Neuron (in vitro differentiated cells): ENCODE measurements around the gene C1QA.

Experiments
- H2AFZ ChIP-seq: one replicate; pipeline ENCODE4 v1.6.1; 2013; ENCODE audit warnings: low read depth, mild to moderate bottlenecking, inconsistent platforms, low read length, moderate library complexity
- H3K27me3 ChIP-seq: one replicate; pipeline ENCODE4 v1.6.1; 2013; ENCODE audit warnings: low read length; ENCODE audit not compliant: insufficient read depth
- H3K36me3 ChIP-seq: one replicate; pipeline ENCODE4 v1.6.1; 2013; ENCODE audit warnings: low read length; ENCODE audit not compliant: insufficient read depth
- H3K4me1 ChIP-seq: one replicate; pipeline ENCODE4 v1.6.1; 2013; ENCODE audit warnings: low read length; ENCODE audit not compliant: insufficient read depth
- H3K4me3 ChIP-seq: 2 replicates; pipeline ENCODE4 v1.5.1; 2013; ENCODE audit warnings: mild to moderate bottlenecking, low read length, moderate library complexity
- H3K9me3 ChIP-seq: one replicate; pipeline ENCODE4 v1.6.1; 2013; ENCODE audit warnings: low read length

The C1QA gene

GRCh38 chr1:22618056-22618455, 18.4 kb upstream of the C1QA start:
- peaks cover 33% of the 10 kb centered on the region for H3K27me3 ChIP-seq
- no peaks in the 10 kb centered on the region for H3K9me3 ChIP-seq
- H3K36me3 ChIP-seq = no peaks in the 10 kb centered on the region
- H3K4me3 ChIP-seq = no peak overlapping the region
- H2AFZ ChIP-seq = no peak overlapping the region
- H3K4me1 ChIP-seq = no peaks in the 10 kb centered on the region

GRCh38 chr1:22619252-22619651, 17.2 kb upstream of the C1QA start:
- peaks cover 30% of the 10 kb centered on the region for H3K27me3 ChIP-seq
- no peak overlapping the region for H3K4me3 ChIP-seq
- no peaks in the 10 kb centered on the region for H3K9me3 ChIP-seq

GRCh38 chr1:22619798-22620197, 16.6 kb upstream of the C1QA start:
- no peaks in the 10 kb centered on the region for H3K9me3 ChIP-seq
- no peak overlapping the region for H2AFZ ChIP-seq
- H3K36me3 ChIP-seq = no peaks in the 10 kb centered on the region
- H3K4me1 ChIP-seq = no peaks in the 10 kb centered on the region
- peaks cover 30% of the 10 kb centered on the region for H3K27me3 ChIP-seq
- no peak overlapping the region for H3K4me3 ChIP-seq

More at GRCh38 chr1:22619252-22619651, 17.2 kb upstream of the C1QA start:
- H2AFZ ChIP-seq = no peak overlapping the region
- no peaks in the 10 kb centered on the region for H3K4me1 ChIP-seq
- H3K36me3 ChIP-seq = no peaks in the 10 kb centered on the region

GRCh38 chr1:22621761-22622160, 14.7 kb upstream of the C1QA start:
- no peaks in the 10 kb centered on the region for H3K36me3 ChIP-seq
- H3K4me3 ChIP-seq = no peak overlapping the region
- H3K27me3 ChIP-seq = peaks cover 22% of the 10 kb centered on the region
- no peak overlapping the region for H2AFZ ChIP-seq
- no peaks in the 10 kb centered on the region for H3K9me3 ChIP-seq
- H3K4me1 ChIP-seq = peaks cover 4% of the 10 kb centered on the region

- peaks cover 16% of the 10 kb centered on the region for H3K4me1 ChIP-seq
- no peaks in the 10 kb centered on the region for H3K36me3 ChIP-seq
- no peaks in the 10 kb centered on the region for H3K9me3 ChIP-seq
- H3K27me3 ChIP-seq = peaks cover 14% of the 10 kb centered on the region
- H2AFZ ChIP-seq = no peak overlapping the region
- H3K4me3 ChIP-seq = no peak overlapping the region
These were observed 11.0 kb upstream of the C1QA start for GRCh38 chr1:22625262-22625925.

GRCh38 chr1:22626237-22627157, 9.9 kb upstream of the C1QA start:
- H2AFZ ChIP-seq = no peak overlapping the region
- H3K4me3 ChIP-seq = no peak overlapping the region
- no peaks in the 10 kb centered on the region for H3K36me3 ChIP-seq
- H3K27me3 ChIP-seq = peaks cover 14% of the 10 kb centered on the region
- H3K4me1 ChIP-seq = peaks cover 20% of the 10 kb centered on the region
- no peaks in the 10 kb centered on the region for H3K9me3 ChIP-seq

- no peak overlapping the region for H3K4me3 ChIP-seq
These were observed 9.1 kb upstream of the C1QA start for GRCh38 chr1:22627331-22627730.

GRCh38 chr1:22628698-22629444, 7.6 kb upstream of the C1QA start:
- peaks cover 24% of the 10 kb centered on the region for H3K4me1 ChIP-seq
- peaks cover 10% of the 10 kb centered on the region for H3K27me3 ChIP-seq
- H2AFZ ChIP-seq = no peak overlapping the region
- no peaks in the 10 kb centered on the region for H3K9me3 ChIP-seq
- no peaks in the 10 kb centered on the region for H3K36me3 ChIP-seq
- no peak overlapping the region for H3K4me3 ChIP-seq

More at GRCh38 chr1:22627331-22627730, 9.1 kb upstream of the C1QA start:
- Histone ChIP-seq H3K27me3 (peaks cover 10% of the 10 kb centered on the region), H2AFZ (no peak overlapping the region), H3K9me3 (no peaks in the 10 kb centered on the region), H3K4me1 (peaks cover 24% of the 10 kb centered on the region), H3K36me3 (no peaks in the 10 kb centered on the region)

- no peaks in the 10 kb centered on the region for H3K36me3 ChIP-seq
- no peak overlapping the region for H2AFZ ChIP-seq
- H3K4me1 ChIP-seq = peaks cover 24% of the 10 kb centered on the region
- peaks cover 4% of the 10 kb centered on the region for H3K9me3 ChIP-seq
- H3K27me3 ChIP-seq = peaks cover 10% of the 10 kb centered on the region
- H3K4me3 ChIP-seq = no peak overlapping the region
These were observed 6.5 kb upstream of the C1QA start for GRCh38 chr1:22629886-22630285.

GRCh38 chr1:22633697-22634463, 2.5 kb upstream of the C1QA start:
- peaks cover 16% of the 10 kb centered on the region for H3K4me1 ChIP-seq
- no peaks in the 10 kb centered on the region for H3K36me3 ChIP-seq
- no peak overlapping the region for H2AFZ ChIP-seq
- no peaks in the 10 kb centered on the region for H3K27me3 ChIP-seq
- H3K4me3 ChIP-seq = no peak overlapping the region
- peaks cover 7% of the 10 kb centered on the region for H3K9me3 ChIP-seq

- H3K4me1 ChIP-seq = peaks cover 8% of the 10 kb centered on the region
- H3K27me3 ChIP-seq = no peaks in the 10 kb centered on the region
- H3K9me3 ChIP-seq = peaks cover 7% of the 10 kb centered on the region
- no peak overlapping the region for H2AFZ ChIP-seq
- H3K4me3 ChIP-seq = no peak overlapping the region
- H3K36me3 ChIP-seq = no peaks in the 10 kb centered on the region
These were observed 992 bp upstream of the C1QA start for GRCh38 chr1:22635436-22635835.

- Histone ChIP-seq H2AFZ (no peak overlapping the region), H3K36me3 (no peaks in the 10 kb centered on the region), H3K27me3 (no peaks in the 10 kb centered on the region), H3K4me3 (no peak overlapping the region), H3K4me1 (no peaks in the 10 kb centered on the region), H3K9me3 (peaks cover 7% of the 10 kb centered on the region)
These were observed 499 bp downstream of the C1QA start for GRCh38 chr1:22636927-22637326.
